Astrocyte (in vitro differentiated cells and primary cell): ENCODE measurements around the gene UPF3B.
"Not testable (repeated sequence)": the region's sequence is repeated elsewhere in the genome, so short reads cannot be mapped to it uniquely, and the experiment has no call there.

ENCODE experiments used
- CTCF ChIP-seq: IDR thresholded peaks from 2 replicates; pipeline ENCODE4 v1.5.1; 2011; ENCODE audit warnings: low read depth, mild to moderate bottlenecking, inconsistent platforms, low read length, moderate library complexity; ENCODE audit not compliant: insufficient read depth
- EZH2 ChIP-seq: IDR thresholded peaks from 2 replicates; pipeline ENCODE4 v1.6.1; 2012; ENCODE audit warnings: mild to moderate bottlenecking, low read length, inconsistent platforms; ENCODE audit not compliant: insufficient read depth

- not testable (repeated sequence) for TF ChIP-seq CTCF, EZH2
Observed at GRCh38 chrX:119821703-119822102, 31.1 kb downstream of the UPF3B start.
